NCI-H524 (cell line): ENCODE measurements around the gene PYGO2.
"Not testable (repeated sequence)": the region's sequence is repeated elsewhere in the genome, so short reads cannot be mapped to it uniquely, and the experiment has no call there.

Experiments
- DNase-seq, 2 experiments: peaks; one replicate each; lab custom pipeline; 2025; lab: John Stamatoyannopoulos, UW

The PYGO2 gene

DNA sequence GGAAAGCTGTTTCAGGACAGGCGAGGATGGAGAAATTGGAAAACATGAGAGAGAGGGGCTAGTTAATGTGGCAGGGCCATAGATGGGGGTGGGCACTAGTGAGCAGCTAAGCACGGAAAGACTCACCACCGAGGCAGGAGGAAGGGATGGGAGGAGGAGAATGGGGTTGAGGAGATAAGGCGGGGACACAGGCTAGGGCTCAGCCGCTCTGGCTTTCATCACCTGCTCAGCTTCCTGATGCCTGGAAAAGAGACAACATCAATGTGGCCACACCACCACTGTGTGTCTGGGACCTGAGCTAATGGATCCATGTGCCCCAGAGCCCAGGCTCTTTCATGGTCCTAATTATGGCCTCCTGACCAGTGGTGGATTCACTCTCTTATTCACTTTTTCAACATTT, 52.6 kb downstream of the PYGO2 start:
- DNase-seq, result no peak

DNA sequence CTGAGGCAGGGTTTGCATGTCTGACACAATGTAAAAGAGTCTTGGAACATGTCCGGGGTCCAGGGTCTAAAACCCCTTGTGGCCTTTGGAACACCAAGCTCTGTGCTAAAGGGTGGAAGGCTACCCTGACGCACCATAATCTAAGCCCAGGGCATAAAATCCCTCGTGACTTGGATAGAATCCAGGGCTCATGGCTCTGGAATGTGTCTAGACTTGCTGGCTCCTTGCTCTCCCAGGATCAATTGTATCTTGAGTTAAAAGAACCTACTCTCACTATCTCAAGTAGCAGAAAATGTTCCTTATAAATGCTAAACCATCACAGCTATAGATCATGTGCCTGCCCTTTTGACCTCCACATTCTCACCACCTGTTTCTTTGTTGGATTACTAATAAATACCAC, 53.5 kb downstream of the PYGO2 start:
- not testable (repeated sequence) for DNase-seq
